NCI-H2171 (cell line): ENCODE data around the gene IQSEC1.

Experiments used
- DNase-seq: peaks from one replicate; lab custom pipeline; 2025; lab: John Stamatoyannopoulos, UW

The IQSEC1 gene

DNA sequence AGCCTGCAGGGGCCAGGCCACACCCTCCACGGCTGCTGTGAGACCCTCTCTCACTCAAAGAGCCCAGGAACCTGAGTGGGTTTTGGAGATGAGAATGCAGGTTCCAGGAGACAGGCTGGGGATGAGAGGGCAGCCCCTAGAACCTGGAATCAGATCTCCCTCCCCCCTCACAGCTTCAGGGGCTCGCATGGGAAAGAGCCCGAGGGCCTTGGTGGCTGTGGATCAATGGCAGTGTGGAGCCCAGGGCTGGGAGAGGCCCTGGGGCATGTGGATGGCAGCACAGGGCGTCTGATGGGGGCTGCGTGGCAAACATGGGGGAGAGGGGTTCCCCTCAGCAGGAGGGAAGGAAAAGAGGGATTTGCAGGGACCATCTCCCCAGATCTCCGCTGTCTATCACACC, 119.0 kb downstream of the IQSEC1 start:
- DNase-seq: no peak

DNA sequence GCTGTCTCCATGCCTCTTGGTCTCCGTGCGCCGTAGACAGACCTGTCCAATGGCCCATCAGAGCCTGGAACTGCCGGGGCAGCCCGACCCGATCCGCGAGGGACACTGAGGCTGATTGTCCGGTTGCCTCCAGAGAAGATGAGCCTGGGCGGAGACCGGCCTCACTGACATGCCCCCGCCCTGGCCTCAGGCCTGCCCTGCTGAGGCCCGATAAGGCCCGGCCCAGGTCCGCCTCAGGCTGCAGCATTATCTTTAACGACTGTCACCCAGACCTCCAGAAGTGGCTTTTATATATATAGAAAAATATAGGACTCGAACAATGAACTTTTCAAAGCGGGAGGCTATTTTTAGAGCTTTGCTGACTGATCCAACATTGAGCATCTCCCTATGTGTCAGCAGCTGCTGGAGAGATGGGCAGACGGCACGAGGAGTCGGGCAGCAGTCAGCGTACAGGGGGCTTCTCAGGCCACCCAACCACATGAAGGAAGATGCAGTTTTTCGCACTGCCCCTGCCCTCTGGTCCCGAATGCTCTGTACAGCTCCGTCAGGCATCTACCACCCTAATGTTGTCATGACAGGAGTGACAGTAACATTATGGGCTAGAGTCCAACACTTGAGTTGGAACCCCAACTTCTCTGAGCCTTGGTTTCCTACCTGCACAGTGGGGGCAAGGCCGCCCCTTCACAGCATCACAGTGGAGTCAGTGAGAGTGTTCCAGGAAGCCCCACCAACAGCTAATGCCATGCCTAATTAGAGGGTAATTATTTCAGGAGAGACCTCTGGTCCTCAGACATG, 119.8 kb downstream of the IQSEC1 start:
- DNase-seq: no peak

DNA sequence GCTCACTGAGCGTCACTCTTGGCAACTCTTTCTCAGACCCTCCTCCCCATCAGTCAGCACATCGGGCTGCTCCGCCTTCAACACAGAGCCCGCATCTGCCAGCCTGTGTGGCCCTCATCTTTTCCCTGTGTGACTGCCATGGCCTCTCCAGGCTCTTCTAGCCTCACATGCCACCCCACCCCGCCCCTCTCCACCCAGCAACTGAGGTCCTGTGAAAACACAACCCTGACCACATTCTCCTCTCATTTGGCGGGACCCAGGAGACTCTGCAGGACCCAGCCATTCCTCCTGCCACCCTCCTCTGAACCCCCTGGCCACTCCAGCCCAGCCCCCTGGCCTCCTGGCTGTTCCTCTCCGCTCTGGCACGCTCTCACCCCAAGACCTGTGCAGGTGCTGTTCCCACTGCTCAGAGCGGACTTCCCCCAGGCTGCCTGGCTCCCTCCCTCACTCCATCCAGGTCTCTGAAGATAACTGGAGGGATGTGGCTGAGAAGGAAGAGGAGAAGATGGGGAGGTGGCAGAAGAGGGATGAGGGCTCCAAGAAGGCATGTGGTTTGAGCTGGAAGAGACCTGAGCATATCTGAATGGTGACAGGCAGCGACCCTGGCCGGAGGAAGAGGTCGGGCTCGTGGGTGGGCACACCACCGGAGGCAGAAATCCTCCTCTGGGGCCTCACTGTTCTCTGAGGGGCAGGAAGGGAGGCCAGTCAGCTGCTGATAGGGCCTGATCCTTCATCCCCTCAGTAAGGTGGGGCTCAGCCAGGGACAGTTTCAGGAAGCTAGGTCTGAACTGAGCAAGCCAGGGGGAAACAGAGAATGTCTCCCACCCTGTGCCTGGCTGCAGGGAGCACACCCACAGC, 120.7 kb downstream of the IQSEC1 start:
- DNase-seq: no peak

DNA sequence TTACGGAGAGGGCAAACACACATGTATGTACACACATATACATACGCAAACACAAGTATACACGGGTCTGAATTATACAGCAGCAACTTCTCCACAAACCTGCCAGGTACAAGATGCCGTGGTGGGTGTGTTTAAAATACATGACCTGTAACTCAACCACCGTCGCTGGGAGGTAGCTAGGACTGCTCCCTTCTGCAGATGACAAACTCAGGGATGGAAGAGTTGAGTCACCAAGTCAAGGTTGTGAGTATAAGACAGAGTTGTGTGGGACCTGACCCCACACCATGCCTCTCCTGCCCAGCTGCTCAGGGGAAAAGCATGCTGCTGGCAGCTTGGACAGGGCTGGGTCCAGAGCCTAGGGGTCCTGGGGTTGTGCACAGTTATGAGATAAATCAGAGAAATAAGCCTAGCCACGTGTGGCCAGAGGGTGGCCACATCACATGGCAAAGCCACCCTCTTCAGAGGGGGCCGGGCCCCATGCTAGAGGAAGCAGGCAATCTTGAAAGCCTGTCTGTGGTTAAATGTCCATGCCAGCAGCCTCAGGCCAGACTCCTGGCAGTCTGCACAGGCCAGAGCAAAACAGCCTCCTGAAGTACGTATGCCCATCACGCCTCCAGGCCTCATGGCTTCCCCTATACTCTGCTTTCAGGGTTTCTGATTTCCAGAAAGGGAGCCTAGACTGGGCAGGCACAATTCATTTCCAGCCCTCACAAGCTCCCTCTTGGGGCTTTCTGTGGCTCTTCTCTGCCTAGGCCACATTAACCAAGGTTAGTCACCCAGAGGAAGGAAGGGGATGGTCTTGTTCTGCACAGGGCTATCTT, 124.1 kb downstream of the IQSEC1 start:
- DNase-seq: no peak

DNA sequence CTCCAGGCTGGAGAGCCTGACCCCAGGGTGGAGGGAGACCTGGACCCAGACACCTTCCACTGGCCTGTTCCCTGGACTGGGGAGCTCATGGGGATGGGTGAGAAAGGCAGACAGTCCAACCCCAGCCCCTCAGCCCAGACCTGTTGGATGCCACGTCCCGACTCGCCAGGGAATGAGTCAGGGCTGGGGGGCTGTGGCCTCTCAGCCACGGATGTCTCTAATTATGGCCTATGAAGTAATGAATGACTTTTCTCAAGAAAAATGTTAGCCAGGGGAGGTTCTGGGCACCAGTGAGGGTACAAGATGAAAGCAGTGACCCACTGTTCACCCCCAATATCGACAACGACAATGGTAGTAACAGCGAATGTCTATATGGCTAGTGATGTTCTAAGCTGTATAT, 124.9 kb downstream of the IQSEC1 start:
- DNase-seq: no peak

DNA sequence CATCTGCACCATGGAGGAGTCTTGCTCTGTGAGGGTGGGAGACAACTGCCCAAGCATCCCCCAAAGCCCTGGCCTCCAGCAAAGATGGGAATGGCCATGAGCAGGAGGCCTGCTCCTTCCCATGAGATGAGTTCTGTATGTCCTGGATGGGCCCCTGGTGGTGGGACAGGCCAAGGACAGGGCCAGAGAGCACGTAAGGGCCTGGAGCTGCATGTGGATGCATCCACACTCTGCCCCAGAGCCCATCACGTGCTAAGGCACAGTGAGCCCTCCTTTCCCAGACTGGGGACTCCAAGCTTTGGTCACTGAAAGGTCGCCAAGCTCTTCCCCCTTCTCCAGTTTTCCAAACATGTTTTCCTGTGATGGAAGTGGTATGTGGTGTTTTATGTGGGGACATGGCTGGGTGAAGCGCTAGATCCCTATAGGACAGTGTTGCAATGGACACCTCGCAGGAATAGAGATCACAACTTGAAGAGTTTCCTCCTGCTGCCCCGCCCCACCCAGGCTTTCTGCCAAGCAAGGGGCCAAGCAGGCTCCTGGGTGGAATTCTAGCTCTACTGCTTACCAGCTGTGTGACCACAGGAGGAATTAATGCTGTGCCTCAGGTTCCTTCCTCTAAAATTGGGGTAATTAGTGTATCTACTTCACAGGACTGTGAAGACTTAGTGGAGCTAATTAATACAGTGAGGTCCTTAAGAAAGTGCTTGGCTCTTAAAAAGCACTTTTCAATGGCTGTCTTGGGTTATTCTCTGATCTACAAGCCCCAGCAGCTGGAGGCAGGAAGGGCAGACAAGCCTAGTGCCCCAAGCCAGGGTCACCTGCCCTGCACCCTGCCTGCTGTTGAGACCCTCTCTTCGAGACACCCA, 125.5 kb downstream of the IQSEC1 start:
- no peak for DNase-seq

DNA sequence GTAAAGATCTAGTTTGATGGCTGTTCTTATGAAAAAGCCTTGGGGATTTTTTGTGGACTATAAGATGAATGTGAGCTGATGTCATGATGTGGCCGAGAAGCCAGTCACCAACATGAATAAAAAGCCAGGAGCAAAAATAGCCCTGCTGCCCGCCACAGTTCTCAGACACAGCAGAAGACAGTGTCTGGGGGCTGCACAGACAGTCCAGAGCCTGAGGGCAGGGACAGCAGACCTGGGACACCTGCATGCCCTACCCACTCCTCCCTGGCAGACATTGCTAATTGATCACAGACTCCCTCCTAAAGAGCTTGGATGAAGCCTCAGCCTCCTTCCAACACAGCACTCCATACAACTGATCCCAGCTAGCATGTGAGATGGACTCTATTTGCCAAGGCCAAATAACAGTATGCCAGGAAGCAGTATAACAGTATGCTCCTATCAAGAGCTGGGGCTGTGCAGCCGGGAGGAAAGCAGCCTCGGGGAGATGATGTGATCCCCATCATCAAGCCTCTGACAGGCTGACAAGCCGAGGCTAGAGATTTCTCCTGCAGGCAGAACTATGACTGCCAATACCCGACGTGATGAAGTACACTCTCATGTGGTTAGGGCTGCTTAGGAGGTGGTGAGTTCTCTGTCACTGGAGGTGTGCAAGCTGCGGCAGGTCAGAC, 126.4 kb downstream of the IQSEC1 start:
- DNase-seq: no peak

DNA sequence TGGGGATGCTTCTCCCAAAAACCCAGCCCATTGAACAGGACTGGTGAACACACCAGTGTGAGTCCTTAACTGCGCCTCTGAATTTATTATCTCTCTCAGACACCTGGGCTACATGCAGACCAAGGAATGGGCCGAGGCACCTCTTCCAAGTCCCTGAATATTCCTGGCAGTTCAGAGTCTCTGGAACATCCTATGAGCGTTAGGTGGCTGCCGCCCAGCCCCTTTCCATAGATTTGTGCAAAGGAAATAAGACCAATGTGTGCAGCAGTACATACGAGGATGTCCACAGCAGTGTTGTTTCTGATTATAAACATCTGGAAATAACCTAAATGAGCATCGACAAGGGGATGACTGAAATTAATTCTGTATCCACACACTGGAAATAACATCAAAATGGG, 127.0 kb downstream of the IQSEC1 start:
- no peak for DNase-seq

DNA sequence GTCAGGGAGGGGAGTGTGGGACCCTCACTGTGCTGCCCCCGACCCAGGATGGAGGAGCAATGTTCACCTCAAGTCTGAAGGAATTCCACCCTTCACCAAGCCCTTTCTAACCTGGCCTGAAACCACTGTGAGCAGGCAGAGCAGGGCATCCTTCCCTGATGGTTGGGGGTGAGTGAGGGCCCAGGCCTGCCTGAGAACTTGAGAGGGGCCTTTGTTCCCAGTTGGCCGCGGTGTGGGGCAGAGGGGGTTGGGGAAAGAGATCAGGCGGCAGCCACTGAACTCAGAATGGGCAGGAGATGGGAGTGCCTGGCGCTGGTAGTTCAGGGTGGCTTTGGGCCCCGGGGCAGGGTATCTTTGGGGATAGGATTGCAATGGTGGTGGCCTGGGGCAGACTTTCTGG, 128.4 kb downstream of the IQSEC1 start:
- DNase-seq: no peak

DNA sequence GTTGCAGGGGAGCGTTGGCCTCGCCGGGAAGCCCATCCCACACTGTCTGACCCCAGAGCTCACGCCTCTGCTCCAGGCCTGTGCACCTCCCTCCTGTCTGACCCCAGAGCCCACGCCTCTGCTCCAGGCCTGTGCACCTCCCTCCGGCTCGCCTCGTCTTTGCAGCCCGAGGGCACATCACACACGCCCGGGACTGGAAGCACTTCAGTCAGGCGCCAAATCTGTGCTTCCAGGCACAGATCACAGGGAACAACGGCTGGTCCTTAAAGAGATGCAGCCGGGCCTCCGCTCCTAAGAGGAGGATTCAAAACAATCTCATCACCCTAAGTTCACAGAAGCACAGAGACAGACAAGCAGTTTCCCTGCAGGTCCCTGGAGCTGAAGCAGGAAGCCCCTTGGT, 128.8 kb downstream of the IQSEC1 start:
- DNase-seq: no peak

DNA sequence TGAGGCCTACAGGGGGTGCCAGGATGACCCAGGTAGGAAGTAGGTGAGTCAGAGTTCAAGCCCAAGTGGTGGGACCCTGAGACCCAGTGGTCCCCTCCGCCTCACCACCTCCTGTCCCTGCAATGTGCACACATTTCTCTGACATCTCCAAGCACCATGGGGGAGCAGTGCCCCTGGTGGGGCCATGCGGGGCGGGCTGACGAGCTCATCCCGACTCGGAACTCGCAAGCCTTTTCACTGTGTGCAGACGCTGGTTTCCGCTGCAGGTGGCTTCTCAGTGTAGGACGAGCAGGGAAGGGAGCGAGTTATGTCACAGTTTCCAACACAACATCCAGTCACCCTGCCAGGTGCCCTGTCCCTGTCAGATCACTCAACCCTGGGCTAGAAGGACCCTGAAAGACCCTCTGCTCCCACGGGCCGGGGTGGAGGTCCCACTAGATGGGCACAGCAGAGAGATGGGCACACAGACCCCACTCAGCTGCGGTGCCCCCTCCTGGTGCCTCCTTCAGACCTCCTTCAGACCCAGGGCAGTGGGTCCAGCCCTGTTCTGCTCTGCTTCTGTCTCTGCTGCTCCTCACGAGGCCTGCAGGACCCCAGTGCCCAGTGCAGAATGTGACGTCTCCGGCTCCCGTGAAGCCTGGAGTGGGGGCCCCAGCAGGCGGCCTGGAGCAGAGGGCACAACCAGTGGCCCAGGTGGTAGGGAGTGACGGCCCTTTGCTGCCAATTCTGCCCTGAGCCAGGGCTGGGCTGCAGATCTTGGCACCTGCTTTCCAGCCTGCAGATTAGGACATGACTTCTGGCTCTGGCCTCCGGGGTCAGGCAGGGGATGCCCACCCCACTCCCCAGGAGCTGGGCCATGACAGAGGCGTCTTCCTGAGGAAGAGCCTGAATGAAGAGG, 129.9 kb downstream of the IQSEC1 start:
- no peak for DNase-seq

DNA sequence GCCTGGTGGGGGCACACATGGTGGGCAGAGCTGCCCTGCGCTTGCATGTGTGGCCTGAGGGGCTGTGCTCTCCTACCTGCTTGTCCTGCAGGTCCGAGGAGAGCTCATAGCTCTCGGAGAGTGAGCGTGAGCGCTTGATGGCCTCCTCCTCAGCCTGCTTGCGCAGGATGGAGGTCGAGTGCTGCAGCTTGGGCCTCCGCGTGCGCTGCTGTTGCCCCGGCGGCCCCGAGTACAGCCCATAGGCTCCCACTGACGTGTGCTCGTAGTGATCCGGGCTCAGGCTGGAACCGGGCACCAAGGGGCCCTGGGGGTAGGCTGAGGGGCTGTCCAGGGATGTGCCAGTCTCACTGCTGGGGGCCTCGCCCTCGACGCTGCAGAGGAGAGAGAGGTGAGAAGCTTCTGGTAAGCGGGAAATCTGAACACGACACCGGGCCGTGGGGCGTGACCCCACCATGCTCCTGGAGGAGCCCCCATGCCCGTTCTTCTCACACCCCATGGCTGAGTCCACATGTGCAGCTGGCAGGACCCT, 131.7 kb downstream of the IQSEC1 start:
- DNase-seq: no peak

DNA sequence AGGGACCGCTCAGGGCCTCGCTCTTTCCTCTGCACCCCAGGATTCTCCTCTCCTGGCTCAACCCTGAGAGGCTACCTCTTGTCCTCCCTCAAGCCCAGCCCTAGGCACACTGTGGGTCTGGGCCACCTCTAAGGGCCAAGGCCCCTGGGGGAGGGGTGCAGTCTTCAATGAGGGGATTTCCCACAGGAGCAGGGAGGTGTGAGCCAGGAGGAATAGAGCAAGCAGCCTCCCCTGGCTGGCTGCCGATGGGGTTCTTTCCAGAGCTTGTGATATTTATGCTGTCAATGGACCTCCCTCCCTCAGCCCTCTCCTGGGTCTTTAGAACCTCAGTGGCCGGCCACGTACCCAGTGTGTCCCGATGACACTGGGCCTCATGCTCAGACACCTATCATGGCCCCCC, 132.4 kb downstream of the IQSEC1 start:
- no peak for DNase-seq

DNA sequence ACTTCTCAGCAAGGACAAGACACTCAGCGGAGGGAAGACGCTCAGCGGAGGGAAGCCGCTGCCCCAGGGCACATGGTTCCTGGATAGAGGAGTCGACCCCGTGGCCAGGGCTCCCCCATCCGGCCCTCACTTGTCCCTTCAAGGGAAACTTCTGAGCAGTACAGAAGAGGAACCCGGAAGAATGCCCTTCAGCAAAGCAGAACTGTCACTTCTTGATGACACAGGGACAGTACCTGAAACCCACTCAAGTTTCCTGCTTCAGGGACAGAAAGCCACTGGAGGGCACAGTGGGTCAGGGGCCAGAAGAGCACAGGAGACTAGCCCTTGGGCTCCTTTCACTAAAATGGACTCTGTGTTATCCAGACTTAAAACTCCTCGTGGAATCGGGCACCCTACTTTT, 134.1 kb downstream of the IQSEC1 start:
- no peak for DNase-seq

DNA sequence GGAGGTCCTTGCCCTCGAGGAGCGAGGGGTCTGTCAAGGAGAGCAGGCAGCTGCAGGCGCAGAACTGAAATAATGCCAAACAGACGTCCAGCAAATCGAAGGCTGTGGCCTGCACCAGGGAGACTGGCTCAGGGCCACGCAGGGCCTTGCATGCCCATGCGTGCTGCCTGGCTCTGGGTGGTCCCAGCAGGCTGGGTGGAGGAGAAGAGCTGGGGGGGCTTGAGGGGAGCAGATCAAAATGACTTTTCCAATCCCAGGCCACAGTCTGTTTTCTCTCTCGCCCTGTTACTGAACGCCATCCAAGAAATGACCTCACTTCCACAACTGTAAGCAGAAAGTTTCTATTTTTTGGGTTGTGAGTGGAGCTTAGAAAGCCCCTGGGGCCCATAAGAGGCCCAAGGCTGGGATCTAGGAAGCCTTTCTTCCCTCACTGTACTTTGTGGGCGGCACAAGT, 134.9 kb downstream of the IQSEC1 start:
- DNase-seq: no peak

DNA sequence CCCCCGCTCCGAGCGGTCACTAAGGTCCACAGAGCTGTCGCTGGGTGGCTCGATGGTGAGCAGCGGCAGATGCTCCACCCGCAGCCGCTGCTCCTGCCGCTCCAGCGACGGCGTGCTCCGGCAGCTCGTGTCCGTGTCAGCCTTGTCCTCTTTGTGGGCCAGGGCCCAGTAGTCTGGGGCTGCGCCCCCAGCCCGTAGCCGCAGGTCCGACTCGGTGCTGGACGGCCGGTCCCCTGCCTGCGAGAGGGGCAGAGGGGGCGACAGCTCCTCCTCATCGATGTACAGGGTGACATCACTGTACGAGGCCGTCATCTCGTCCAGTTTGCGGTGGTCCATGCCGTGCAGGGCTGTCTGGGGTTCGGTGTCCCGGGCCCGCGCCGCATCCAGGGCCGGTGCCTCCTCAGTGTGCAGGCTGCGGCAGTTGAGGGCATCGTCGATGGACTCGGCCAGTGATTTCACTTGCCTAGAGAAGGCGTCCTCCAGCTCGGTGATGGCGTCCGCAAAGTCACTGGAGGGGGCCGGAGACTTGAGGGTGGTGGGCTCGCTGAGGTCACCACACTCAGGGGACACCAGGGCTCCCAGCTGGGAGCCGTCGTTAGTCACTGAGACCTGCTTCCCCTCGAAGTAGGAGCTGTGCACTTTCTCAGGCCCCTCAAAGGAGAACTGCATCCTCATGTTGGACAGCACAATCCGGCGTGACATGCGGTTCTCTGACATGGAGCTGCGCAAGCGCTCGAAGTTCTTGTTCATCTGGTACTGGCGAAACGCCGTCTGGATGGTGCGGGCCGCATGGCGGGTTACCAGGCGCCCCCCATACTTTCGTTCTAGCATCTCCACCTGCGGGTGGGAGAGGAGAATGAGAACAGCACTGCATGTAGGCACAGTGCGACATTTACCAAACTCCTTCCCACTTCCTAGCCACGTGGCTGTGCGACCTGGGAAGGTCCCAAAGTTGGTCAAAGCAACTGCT, 137.1 kb downstream of the IQSEC1 start:
- no peak for DNase-seq

DNA sequence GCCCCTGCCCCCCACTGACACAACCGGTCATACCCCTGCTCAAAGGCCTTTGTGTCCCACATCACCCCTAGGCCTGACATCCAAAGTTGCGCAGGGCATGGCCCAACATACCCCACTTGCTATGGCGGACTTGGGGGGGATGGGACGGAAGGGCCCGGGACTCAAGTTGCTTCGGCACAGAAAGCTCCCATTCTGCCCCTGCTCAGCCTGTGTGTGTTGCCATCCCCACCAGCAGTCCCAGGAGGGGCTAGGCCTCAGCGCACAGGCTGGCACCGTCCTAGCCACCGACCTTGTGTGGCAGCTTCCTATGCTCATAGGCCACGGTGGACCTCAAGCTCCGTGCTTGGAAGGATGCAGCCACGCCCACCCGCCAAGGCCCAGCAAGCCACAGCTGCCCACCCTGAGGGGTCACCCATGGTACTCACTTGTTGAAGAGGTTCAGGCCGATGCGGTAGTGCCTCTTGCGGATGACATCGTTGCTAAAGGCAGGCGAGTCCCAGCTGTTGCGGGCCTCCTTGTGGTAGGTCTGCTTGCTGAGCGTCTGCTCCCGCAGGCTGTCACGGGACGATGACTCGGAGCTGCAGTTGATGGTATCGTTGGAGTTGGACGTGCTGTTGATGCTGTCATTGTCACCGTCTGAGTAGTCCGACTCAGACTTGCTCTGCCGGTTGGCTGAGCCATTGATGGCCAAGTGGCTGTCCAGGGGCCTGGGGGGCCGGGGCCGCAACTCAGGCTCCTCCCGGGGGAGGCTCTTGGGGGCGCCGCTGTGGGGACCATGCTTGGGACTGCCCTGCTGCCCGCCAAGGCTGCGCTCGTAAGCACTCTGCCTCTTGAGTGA, 138.0 kb downstream of the IQSEC1 start:
- no peak for DNase-seq
